HCT116 (cell line): Measurements from ENCODE around the gene IDUA.

Experiments
- POLR2A ChIP-seq: IDR thresholded peaks from 2 replicates; pipeline ENCODE4 v1.7.0; 2011; ENCODE audit warnings: borderline replicate concordance; ENCODE audit not compliant: insufficient read depth, insufficient read length; ENCODE audit errors: extremely low read depth
- ZFX ChIP-seq: fragments of 450-650 bp; IDR thresholded peaks from 2 replicates; pipeline ENCODE4 v1.6.1; 2017
- TF ChIP-seq, protein P1 (sequence below), 3 experiments: fragments of 200-600 bp in 1 of 3; sonication (generic) in 1 of 3; IDR thresholded peaks in 2 of 3; conservative IDR thresholded peaks in 1 of 3; 2 replicates each; pipeline ENCODE4 v1.5.1; 2012 to 2017; ENCODE audit warnings: low read depth in 2 of 3, low read length in 2 of 3, antibody characterized with exemption in 1 of 3, borderline replicate concordance in 1 of 3, control low read depth in 1 of 3, mild to moderate bottlenecking in 1 of 3, mixed read lengths in 1 of 3, mixed run types in 1 of 3, moderate library complexity in 1 of 3; ENCODE audit not compliant: insufficient read depth in 1 of 3

DNA sequence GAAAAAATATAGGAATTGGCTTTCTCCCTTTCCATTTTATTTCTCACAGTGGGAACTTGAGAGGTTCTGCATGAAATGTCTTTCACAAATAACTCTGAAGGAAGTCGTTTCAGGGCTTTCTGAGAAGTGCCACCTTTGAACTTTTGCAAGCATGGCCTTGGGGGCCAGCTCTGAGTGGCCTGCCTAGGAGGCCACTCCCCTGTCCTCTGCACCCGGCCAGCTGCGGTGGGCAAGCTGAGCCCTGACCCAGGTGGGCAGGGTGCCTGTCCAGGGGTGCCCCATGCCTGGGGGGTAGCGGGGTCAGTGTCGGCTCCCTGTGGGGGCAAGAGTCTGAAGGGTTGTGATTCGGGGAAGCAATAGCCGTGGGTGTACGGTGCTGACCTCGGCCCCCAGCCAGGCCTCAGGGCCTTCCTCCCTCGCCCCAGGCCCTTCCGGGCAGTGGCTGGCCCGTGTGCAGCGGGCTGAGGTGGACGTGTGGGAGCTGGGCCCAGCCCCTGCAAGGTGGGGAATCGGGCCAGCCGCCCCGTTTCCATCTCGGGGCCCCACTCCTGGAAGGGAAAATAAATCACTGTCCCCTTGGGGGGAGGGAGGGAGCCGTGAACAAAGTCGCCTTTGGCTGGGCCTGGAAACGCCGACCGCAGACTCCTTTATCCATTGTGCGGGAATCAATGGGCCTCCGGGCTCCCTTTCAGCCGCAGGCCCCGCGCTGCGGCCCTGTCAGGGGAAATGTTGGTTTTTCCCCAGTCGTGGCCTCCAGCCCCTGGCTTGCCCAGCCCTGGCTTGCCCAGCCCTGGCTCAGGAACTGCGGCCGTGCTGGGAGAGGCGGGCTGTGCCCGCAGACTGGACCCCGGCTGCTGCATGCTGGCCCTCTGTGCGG is 27.7 kb downstream of the IDUA start:
- TF ChIP-seq, protein P1, sequence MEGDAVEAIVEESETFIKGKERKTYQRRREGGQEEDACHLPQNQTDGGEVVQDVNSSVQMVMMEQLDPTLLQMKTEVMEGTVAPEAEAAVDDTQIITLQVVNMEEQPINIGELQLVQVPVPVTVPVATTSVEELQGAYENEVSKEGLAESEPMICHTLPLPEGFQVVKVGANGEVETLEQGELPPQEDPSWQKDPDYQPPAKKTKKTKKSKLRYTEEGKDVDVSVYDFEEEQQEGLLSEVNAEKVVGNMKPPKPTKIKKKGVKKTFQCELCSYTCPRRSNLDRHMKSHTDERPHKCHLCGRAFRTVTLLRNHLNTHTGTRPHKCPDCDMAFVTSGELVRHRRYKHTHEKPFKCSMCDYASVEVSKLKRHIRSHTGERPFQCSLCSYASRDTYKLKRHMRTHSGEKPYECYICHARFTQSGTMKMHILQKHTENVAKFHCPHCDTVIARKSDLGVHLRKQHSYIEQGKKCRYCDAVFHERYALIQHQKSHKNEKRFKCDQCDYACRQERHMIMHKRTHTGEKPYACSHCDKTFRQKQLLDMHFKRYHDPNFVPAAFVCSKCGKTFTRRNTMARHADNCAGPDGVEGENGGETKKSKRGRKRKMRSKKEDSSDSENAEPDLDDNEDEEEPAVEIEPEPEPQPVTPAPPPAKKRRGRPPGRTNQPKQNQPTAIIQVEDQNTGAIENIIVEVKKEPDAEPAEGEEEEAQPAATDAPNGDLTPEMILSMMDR (IDR thresholded peaks at IDR 0.05 in 2 of 3, conservative IDR thresholded peaks at IDR 0.05 in 1 of 3; ENCODE audit: borderline replicate concordance in 1 of 3, insufficient read depth in 1 of 3, low read depth in 2 of 3, low read length in 2 of 3): no peak
- no peak for TF ChIP-seq ZFX
- no peak for TF ChIP-seq POLR2A
